A549 (cell line): ENCODE measurements around the gene PLBD2. TPM values are rescaled to one million over a fixed set of nuclear protein-coding genes. Genes with fewer than 3 reads are reported as not detected.

Source experiments
- ATAC-seq, 2 experiments: fragments of 200-7000 bp in 1 of 2; fragments of >200 bp in 1 of 2; cut with Nextera tagmentation in 1 of 2; cut with Tn5 transposase in 1 of 2; 3 replicates each; pipeline versions ENCODE4 v1.8.0 to v1.9.1; 2018 to 2020; ENCODE audit warnings: mild to moderate bottlenecking in 1 of 2, moderate library complexity in 1 of 2
- CTCF ChIA-PET: fragments of 300-600 bp; sonication (Branson Sonifier 250); formaldehyde crosslinking; extraction: SDS; loops from one replicate; lab custom pipeline; 2021; ENCODE audit warnings: antibody characterized with exemption, inconsistent platforms; lab: Yijun Ruan, JAX
- POLR2A ChIA-PET: fragments of 350-600 bp; formaldehyde crosslinking; extraction: SDS; loops from one replicate; lab custom pipeline; 2021; ENCODE audit warnings: antibody characterized with exemption, inconsistent platforms; lab: Yijun Ruan, JAX
- DNase-seq, 2 experiments: peaks; one replicate each; pipeline versions ENCODE4 v3.0.0 to v3.0.0-alpha.2; 2011 to 2016; ENCODE audit warnings: low read depth in 1 of 2, low spot score in 1 of 2
- FAIRE-seq: peaks from 2 replicates; lab custom pipeline; 2011; peaks lifted over from hg19 to GRCh38; lab: Jason Lieb, UNC
- H3K27ac ChIP-seq, 2 experiments: fragments of >200 bp; sonication (Bioruptor Twin); formaldehyde crosslinking; 3 replicates each; pipeline ENCODE4 v1.5.1; 2016 to 2017
- H3K4me1 ChIP-seq: fragments of >200 bp; sonication (Bioruptor Twin); formaldehyde crosslinking; 3 replicates; pipeline ENCODE4 v1.6.1; 2016
- H3K4me2 ChIP-seq: fragments of >200 bp; sonication (Bioruptor Twin); formaldehyde crosslinking; 3 replicates; pipeline ENCODE4 v1.6.1; 2016
- H3K4me3 ChIP-seq: fragments of >200 bp; sonication (Bioruptor Twin); formaldehyde crosslinking; 3 replicates; pipeline ENCODE4 v1.5.1; 2016
- H3K9me3 ChIP-seq: fragments of >200 bp; sonication (Bioruptor Twin); formaldehyde crosslinking; 3 replicates; pipeline ENCODE4 v1.6.1; 2016
- CBX2 ChIP-seq: fragments of 200-600 bp; sonication (generic); IDR thresholded peaks from 2 replicates; pipeline ENCODE4 v1.6.1; 2016; ENCODE audit warnings: low read depth, mild to moderate bottlenecking, borderline replicate concordance
- CBX8 ChIP-seq: fragments of 200-600 bp; sonication (generic); IDR thresholded peaks from 2 replicates; pipeline ENCODE4 v1.6.1; 2016
- CEBPB ChIP-seq, 2 experiments: fragments of >200 bp in 1 of 2; sonication (Bioruptor Twin) in 1 of 2; formaldehyde crosslinking in 1 of 2; IDR thresholded peaks; 2 replicates each; pipeline ENCODE4 v1.6.1; 2012 to 2016
- CTCF ChIP-seq: fragments of >200 bp; sonication (Bioruptor Twin); formaldehyde crosslinking; IDR thresholded peaks from 3 replicates; pipeline ENCODE4 v1.5.1; 2016
- ESRRA ChIP-seq: fragments of 150-350 bp; IDR thresholded peaks from 2 replicates; pipeline ENCODE4 v1.6.1; 2014; ENCODE audit warnings: mild to moderate bottlenecking, low read length, borderline replicate concordance
- FOSB ChIP-seq: fragments of 250-450 bp; sonication (Bioruptor Pico); IDR thresholded peaks from 2 replicates; pipeline ENCODE4 v1.5.0; 2020; ENCODE audit warnings: mild to moderate bottlenecking, moderate library complexity
- FOSL2 ChIP-seq, 2 experiments: fragments of 450-650 bp in 1 of 2; fragments of >200 bp in 1 of 2; sonication (Bioruptor Twin) in 1 of 2; formaldehyde crosslinking; IDR thresholded peaks; 2 replicates each; pipeline versions ENCODE4 v1.5.0 to v1.6.1; 2016 to 2020; ENCODE audit warnings: mild to moderate bottlenecking in 1 of 2, moderate library complexity in 1 of 2
- GATA3 ChIP-seq: IDR thresholded peaks from 2 replicates; pipeline ENCODE4 v1.6.1; 2012; ENCODE audit warnings: borderline replicate concordance
- KDM1A ChIP-seq: fragments of 200-600 bp; sonication (generic); IDR thresholded peaks from 2 replicates; pipeline ENCODE4 v1.6.1; 2016; ENCODE audit warnings: low read depth, mild to moderate bottlenecking
- KDM5A ChIP-seq: fragments of 200-600 bp; sonication (generic); IDR thresholded peaks from 2 replicates; pipeline ENCODE4 v1.6.1; 2016; ENCODE audit warnings: antibody characterized with exemption, mild to moderate bottlenecking
- NFE2L2 ChIP-seq: fragments of 150-350 bp; conservative IDR thresholded peaks from 2 replicates; pipeline ENCODE4 v1.6.1; 2014; ENCODE audit warnings: low read length
- PHF8 ChIP-seq: fragments of 200-600 bp; sonication (generic); IDR thresholded peaks from 2 replicates; pipeline ENCODE4 v1.6.1; 2016; ENCODE audit warnings: low read depth, mild to moderate bottlenecking, antibody characterized with exemption, moderate library complexity, borderline replicate concordance
- RAD21 ChIP-seq, 2 experiments: fragments of >200 bp in 1 of 2; sonication (Bioruptor Twin) in 1 of 2; formaldehyde crosslinking in 1 of 2; IDR thresholded peaks in 1 of 2; conservative IDR thresholded peaks in 1 of 2; 2 replicates in 1 of 2; 3 replicates in 1 of 2; pipeline ENCODE4 v1.6.1; 2012 to 2018; ENCODE audit warnings: inconsistent platforms in 1 of 2
- REST ChIP-seq: fragments of 200-600 bp; sonication (generic); IDR thresholded peaks from 2 replicates; pipeline ENCODE4 v1.6.1; 2016; ENCODE audit warnings: antibody characterized with exemption, mild to moderate bottlenecking, moderate library complexity
- SREBF2 ChIP-seq: fragments of 450-650 bp; IDR thresholded peaks from 2 replicates; pipeline ENCODE4 v1.6.1; 2014; ENCODE audit warnings: mild to moderate bottlenecking, moderate library complexity
- TFCP2L1 ChIP-seq: fragments of 250-450 bp; sonication (Bioruptor Pico); IDR thresholded peaks from 2 replicates; pipeline ENCODE4 v1.5.0; 2021; ENCODE audit warnings: mild to moderate bottlenecking
- USF2 ChIP-seq: fragments of 450-650 bp; IDR thresholded peaks from 2 replicates; pipeline ENCODE4 v1.6.1; 2014; ENCODE audit warnings: antibody characterized with exemption
- ZFP36 ChIP-seq: fragments of 450-650 bp; IDR thresholded peaks from 2 replicates; pipeline ENCODE4 v1.6.1; 2014; ENCODE audit warnings: borderline replicate concordance; ENCODE audit not compliant: partially characterized antibody
- ZNF302 ChIP-seq: fragments of 250-450 bp; sonication (Bioruptor Pico); IDR thresholded peaks from 2 replicates; pipeline ENCODE4 v1.9.0; 2021; ENCODE audit warnings: inconsistent platforms, mild to moderate bottlenecking, moderate library complexity
- WGBS: methylation state at CpG from one replicate; pipeline ENCODE4 v1.1.6; 2017; ENCODE audit errors: missing lambda C conversion rate; 5-methylcytosine and 5-hydroxymethylcytosine counted together
- polyA plus RNA-seq, 4 experiments: library from polyadenylated mRNA; depleted of rRNA in 3 of 4; stranded (reverse); fragments of >200 nt; fragmentation: RNase III in 1 of 4; extraction: RNeasy Plus Mini Kit Qiagen cat#74134 plus additional on column Dnase treatment in 1 of 4; gene quantifications; 2 replicates in 3 of 4; 3 replicates in 1 of 4; pipeline ENCODE4 v1.2.3, GENCODE V29; 2011 to 2017

PLBD2 gene
- polyA plus RNA-seq, 2 of the 4 experiments (the other 2 are of a cell fraction), result 13.2 to 25.9 TPM

- H3K27ac ChIP-seq, result peak overlapping the region; percentile 83 to 96
- no peak for TF ChIP-seq FOSL2 (IDR thresholded peaks at IDR 0.05)
- TF ChIP-seq FOSL2 (CRISPR knock-in tag; IDR thresholded peaks at IDR 0.05), result peak; percentile 52
- TF ChIP-seq CTCF, result no peak
- peak; percentile 4 for TF ChIP-seq ZFP36
- TF ChIP-seq, all 56 proteins: peak for 2
- ATAC-seq, result no peak
- H3K4me3 ChIP-seq, result peak overlapping the region; percentile 62
- ChIA-PET CTCF (interaction anchor here (1.1 to 2.2 kb wide), 3 partner anchors 9 to 227 kb away, joined by 3 to 14 read pairs (median 3); no protein-coding TSS in a partner anchor), POLR2A (interaction anchor here (1.0 to 1.1 kb wide), 2 partner anchors 88 to 112 kb away, joined by 3 to 9 read pairs; partner anchors contain the start of gene SLC8B1)
- 78% methylated on average over 6 of the region's 6 CpGs for WGBS
- FAIRE-seq, result no peak
- H3K4me2 ChIP-seq, result peak overlapping the region; percentile 77
- H3K4me1 ChIP-seq, result peaks cover 46% of the 10 kb centered on the region
- no peaks in the 10 kb centered on the region for H3K9me3 ChIP-seq
- DNase-seq, result no peak
Measured at GRCh38 chr12:113422886-113423669, 64.7 kb downstream of the PLBD2 start.

- Histone ChIP-seq H3K4me1 (peaks cover 33% of the 10 kb centered on the region), H3K4me3 (no peak overlapping the region), H3K4me2 (no peak overlapping the region), H3K27ac (no peak overlapping the region), H3K9me3 (no peaks in the 10 kb centered on the region)
- TF ChIP-seq CBX8, result no peak
- TF ChIP-seq GATA3, result no peak
- no peak for TF ChIP-seq ZFP36
- TF ChIP-seq NFE2L2, result 0 out of 2 replicates have a peak, but pooled peaks have one; percentile 9
- TF ChIP-seq REST, result no peak
- ATAC-seq (no peak), DNase-seq (no peak), FAIRE-seq (no peak)
- WGBS, result 94% methylated on average over 1 of the region's 1 CpG
- ChIA-PET POLR2A (no interaction called here), CTCF (interaction anchor here (0.6 to 2.2 kb wide), 32 partner anchors 9 to 486 kb away, joined by 3 to 31 read pairs (median 7); partner anchors contain the start of genes PLBD2, SDS and SLC8B1)
Measured at GRCh38 chr12:113424456-113424855, 66.1 kb downstream of the PLBD2 start.

GRCh38 chr12:113424915-113425823 lies 66.8 kb downstream of the PLBD2 start:
- POLR2A ChIA-PET, result interaction anchor here (0.6 kb wide), 1 partner anchor 117 kb away, joined by 4 read pairs; no protein-coding TSS in a partner anchor
- H3K4me2 ChIP-seq, result no peak overlapping the region
- H3K27ac ChIP-seq, result peak overlapping the region in 1 of 2 experiments; percentile 39; a peak in 1 of 6 replicates
- H3K9me3 ChIP-seq, result no peaks in the 10 kb centered on the region
- H3K4me3 ChIP-seq, result no peak overlapping the region
- DNase-seq (peak; percentile 58 to 76), FAIRE-seq (no peak), ATAC-seq (peak; percentile 35 to 59; a peak in 3 of 6 replicates)
- CTCF ChIA-PET, result interaction anchor here (0.6 to 2.2 kb wide), 52 partner anchors 9 to 497 kb away, joined by 3 to 31 read pairs (median 5); partner anchors contain the start of genes PLBD2, SDS and SLC8B1
- 56% methylated on average over 20 of the region's 20 CpGs for WGBS
- H3K4me1 ChIP-seq, result peaks cover 28% of the 10 kb centered on the region
- TF ChIP-seq ZNF302 (CRISPR knock-in tag), result no peak
- TF ChIP-seq RAD21 (conservative IDR thresholded peaks at IDR 0.05 in 1 of 2, IDR thresholded peaks at IDR 0.05 in 1 of 2), result peak; percentile 76 to 85
- TF ChIP-seq ZFP36, result peak; percentile 86
- TF ChIP-seq TFCP2L1 (CRISPR knock-in tag), result no peak
- TF ChIP-seq USF2, result no peak
- TF ChIP-seq SREBF2, result no peak
- peak; percentile 88 for TF ChIP-seq CTCF
- no peak for TF ChIP-seq FOSB
- TF ChIP-seq CBX2, result no peak
- no peak for TF ChIP-seq CEBPB (IDR thresholded peaks at IDR 0.05)
- no peak for TF ChIP-seq ESRRA
- no peak for TF ChIP-seq KDM5A
- TF ChIP-seq PHF8, result no peak
- TF ChIP-seq KDM1A, result peak; percentile 91
